Measurements from ENCODE around the gene DBX2. TPM values are rescaled to one million over a fixed set of nuclear protein-coding genes. Genes with fewer than 3 reads are reported as not detected.
"Not testable (repeated sequence)": the region's sequence is repeated elsewhere in the genome, so short reads cannot be mapped to it uniquely, and the experiment has no call there.

Gene DBX2
- polyA plus RNA-seq, 1 donor: 0.12 TPM

DNA sequence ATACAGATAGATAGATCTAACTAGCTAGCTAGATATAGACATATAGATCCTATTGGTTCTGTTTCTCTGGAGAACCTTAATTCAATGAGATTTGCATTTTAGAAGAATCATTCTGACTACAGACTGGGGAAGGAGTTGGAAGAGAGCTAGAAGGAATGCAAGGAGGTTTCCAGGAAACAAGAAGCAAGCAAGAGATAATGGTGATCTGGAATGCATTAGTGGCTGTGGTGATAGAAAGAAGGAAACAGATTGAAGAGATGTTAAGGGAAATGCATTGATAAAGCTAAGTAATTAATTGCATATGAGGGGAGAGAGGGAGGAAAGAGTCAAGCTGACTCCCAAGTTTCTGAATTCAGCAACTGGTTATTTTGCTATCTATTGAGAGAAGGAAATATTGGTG lies 42.7 kb downstream of the DBX2 start:
- DNase-seq: no peak

DNA sequence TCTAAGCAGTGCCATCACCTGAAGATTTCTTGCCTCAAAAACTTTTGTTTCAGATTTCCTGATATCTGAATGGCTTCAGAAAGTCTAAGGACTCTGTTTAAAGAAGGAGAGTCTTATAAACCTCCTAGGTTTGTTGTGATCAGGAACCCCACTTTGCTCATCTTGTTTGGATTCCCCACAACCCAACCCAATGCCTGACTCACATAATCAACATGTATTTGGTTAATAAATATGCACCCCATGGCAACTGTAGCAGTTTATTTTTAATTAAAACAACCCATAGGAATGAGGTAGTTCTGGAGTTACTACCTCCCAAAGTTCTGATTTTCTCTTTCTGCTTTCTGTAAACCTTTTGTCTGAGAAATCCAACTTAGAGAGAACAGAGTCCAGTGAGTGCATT lies 51.5 kb downstream of the DBX2 start:
- DNase-seq: no peak

DNA sequence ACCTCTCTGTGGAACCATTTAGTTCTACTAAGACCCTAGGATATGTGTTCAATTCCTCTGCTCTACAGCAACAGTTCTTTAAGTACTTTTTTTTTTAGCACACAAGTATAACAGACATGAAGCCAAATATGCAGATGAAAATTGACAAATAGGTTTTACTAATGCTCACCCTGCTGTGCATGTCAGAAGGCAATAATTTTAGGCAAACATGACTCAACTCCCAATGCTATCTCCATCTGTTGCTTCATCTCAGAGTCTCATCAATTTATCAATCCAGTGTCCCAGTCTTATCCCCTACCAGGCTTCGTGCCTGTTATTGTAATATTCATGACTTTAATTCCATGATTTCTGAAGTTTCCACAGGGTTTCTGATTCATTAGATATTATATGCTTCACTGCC lies 57.7 kb downstream of the DBX2 start:
- no peak for DNase-seq

DNA sequence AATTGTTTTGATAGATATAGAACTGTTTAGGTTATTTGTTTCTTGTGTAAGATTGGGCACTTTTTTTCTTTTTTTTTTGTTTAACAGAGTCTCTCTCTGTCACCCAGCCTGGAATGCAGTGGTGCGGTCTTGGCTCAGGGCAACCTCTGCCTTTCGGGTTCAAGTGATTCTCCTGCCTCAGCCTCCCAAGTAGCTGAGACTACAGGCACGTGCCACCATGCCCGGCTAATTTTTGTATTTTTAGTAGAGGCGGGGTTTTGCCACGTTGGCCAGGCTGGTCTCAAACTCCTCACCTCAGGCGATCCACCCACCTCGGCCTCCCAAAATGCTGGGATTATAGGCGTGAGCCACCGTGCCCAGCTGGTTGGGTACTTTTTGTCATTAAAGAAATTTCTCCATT lies 66.0 kb downstream of the DBX2 start:
- DNase-seq: not testable (repeated sequence)

DNA sequence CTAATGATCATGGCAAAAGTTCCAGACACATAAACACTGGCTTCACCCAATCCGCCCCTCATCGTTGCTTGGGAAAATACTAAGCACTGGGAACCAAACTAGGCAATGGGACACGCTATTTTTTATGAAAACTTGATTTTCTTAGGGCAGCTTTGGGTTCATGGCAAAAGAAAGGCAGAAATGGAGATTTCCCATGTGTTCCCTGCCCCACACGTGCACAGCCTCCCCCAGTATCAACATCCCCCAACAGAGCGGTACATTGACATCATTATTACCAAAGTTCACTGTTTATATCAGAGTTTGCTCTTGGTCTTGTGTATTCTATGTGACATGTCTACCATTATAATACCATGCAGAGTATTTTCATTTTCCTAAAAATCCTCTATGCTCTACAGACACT lies 71.0 kb downstream of the DBX2 start:
- DNase-seq: no peak

DNA sequence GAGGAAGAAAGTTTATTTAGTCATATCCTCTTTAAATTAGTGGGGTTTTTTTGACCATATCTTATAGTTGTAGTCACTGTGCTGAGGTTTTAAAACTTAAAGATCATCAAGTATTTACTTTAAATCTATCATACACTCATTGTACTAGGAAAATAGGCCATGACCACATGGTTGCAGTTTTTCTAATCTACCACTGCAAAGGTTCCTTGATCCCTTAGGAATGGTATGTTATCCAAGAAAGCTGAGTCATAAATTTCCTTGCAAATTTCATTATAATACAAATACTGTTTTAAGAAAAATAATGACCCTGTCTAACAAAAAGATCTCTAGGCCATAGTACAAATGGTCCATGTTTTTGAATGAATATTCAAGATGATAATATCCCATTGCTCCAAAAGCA lies 74.7 kb downstream of the DBX2 start:
- DNase-seq: no peak

DNA sequence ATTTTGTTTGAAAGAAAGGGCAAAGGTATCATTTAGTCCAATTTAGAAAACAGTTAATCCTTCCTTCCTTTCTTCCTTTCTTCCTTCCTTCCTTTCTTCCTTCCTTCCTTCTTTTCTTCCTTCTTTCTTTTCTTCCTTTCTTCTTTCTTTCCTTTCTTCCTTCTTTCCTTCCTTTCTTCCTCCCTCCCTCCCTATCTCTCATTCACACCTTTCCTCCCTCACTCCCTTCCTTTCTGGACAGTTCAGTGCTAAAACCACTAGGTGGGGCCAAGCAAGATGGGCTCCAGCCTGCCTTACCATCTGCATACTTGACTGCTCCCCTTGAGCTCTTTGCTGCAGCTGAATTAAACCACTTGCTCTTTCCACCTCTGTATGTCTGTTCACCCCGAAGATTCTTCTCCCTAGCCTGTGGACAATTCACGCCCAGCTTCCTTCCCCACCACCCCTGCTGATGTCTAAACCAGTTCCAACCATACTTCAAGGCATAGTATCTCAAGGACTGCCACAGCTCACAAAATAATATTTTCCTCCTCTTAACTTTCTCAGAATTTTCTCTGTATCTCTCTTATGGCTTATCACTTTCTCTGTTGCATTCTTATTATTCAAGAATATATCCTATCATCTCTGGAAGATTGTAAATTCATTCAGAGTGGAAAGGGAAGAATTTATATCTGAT lies 78.0 kb downstream of the DBX2 start:
- DNase-seq: peak; percentile 6

DNA sequence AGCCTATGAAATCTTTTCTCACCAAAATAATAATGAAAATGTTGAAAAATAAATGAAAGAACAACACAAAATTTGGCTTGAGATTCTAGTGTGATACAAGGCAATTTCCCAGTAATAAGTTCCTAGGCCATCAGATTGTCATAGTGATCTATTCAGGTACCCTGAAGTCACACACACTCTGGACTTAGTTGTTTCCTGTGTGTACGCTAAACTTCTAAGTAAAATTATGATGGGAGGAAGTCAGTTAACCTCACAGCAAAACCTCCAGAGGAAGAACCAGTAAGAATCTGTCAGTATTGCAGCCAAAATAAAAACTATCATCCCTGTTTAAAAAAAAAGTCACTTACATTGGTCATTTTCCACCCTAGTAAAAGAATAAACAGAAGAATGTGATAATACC lies 81.9 kb downstream of the DBX2 start:
- DNase-seq: no peak

Other genes starting within 250 kb of the DBX2 start
- 0.25 TPM for gene NELL2, start 174.8 kb downstream of the DBX2 start, polyA plus RNA-seq (ENCODE audit: insufficient read length)
- 64.7 TPM for gene ANO6, start 165.0 kb upstream of the DBX2 start, polyA plus RNA-seq (ENCODE audit: insufficient read length)

Data from hindlimb muscle (tissue), 1 donor.